ENCODE measurements around the gene TBC1D1.

The TBC1D1 gene

GRCh38 chr4:37892641-37893040 lies 1.8 kb downstream of the TBC1D1 start:
- peak; percentile 58 for DNase-seq (ENCODE audit: extremely low read depth, insufficient read length)
- Histone ChIP-seq H3K4me3 (replicated peaks; ENCODE audit: low read depth, low read length) (peak overlapping the region; percentile 71), H3K36me3 (ENCODE audit: control insufficient read depth, insufficient read depth, low read length) (no peaks in the 10 kb centered on the region), H3K27me3 (replicated peaks; ENCODE audit: control insufficient read depth, insufficient read depth, low read length) (no peaks in the 10 kb centered on the region)
- TF ChIP-seq CTCF (IDR thresholded peaks at IDR 0.05; ENCODE audit: insufficient read depth, low read length, poor library complexity, severe bottlenecking): no peak

GRCh38 chr4:37893164-37893563 lies 2.3 kb downstream of the TBC1D1 start:
- DNase-seq (ENCODE audit: extremely low read depth, insufficient read length): no peak
- no peaks in the 10 kb centered on the region for H3K27me3 ChIP-seq (replicated peaks; ENCODE audit: control insufficient read depth, insufficient read depth, low read length)
- no peak for TF ChIP-seq CTCF (IDR thresholded peaks at IDR 0.05; ENCODE audit: insufficient read depth, low read length, poor library complexity, severe bottlenecking)
- peak overlapping the region; percentile 71 for H3K4me3 ChIP-seq (replicated peaks; ENCODE audit: low read depth, low read length)
- H3K36me3 ChIP-seq (ENCODE audit: control insufficient read depth, insufficient read depth, low read length): no peaks in the 10 kb centered on the region

- Histone ChIP-seq H3K27me3 (replicated peaks; ENCODE audit: control insufficient read depth, insufficient read depth, low read length) (no peaks in the 10 kb centered on the region), H3K4me3 (replicated peaks; ENCODE audit: low read depth, low read length) (no peak overlapping the region), H3K36me3 (ENCODE audit: control insufficient read depth, insufficient read depth, low read length) (no peaks in the 10 kb centered on the region)
- DNase-seq (ENCODE audit: extremely low read depth, insufficient read length): no peak
- no peak for TF ChIP-seq CTCF (IDR thresholded peaks at IDR 0.05; ENCODE audit: insufficient read depth, low read length, poor library complexity, severe bottlenecking)
These were observed 4.4 kb downstream of the TBC1D1 start for GRCh38 chr4:37895271-37895670.

GRCh38 chr4:37896206-37896860 lies 5.4 kb downstream of the TBC1D1 start:
- no peaks in the 10 kb centered on the region for H3K27me3 ChIP-seq (replicated peaks; ENCODE audit: control insufficient read depth, insufficient read depth, low read length)
- no peaks in the 10 kb centered on the region for H3K36me3 ChIP-seq (ENCODE audit: control insufficient read depth, insufficient read depth, low read length)
- DNase-seq (ENCODE audit: extremely low read depth, insufficient read length): no peak
- no peak for TF ChIP-seq CTCF (IDR thresholded peaks at IDR 0.05; ENCODE audit: insufficient read depth, low read length, poor library complexity, severe bottlenecking)
- no peak overlapping the region for H3K4me3 ChIP-seq (replicated peaks; ENCODE audit: low read depth, low read length)

- Histone ChIP-seq H3K27me3 (replicated peaks; ENCODE audit: control insufficient read depth, insufficient read depth, low read length) (no peaks in the 10 kb centered on the region), H3K36me3 (ENCODE audit: control insufficient read depth, insufficient read depth, low read length) (peaks cover 2% of the 10 kb centered on the region), H3K4me3 (replicated peaks; ENCODE audit: low read depth, low read length) (no peak overlapping the region)
- no peak for DNase-seq (ENCODE audit: extremely low read depth, insufficient read length)
- TF ChIP-seq CTCF (IDR thresholded peaks at IDR 0.05; ENCODE audit: insufficient read depth, low read length, poor library complexity, severe bottlenecking): no peak
These were observed 11.3 kb downstream of the TBC1D1 start for GRCh38 chr4:37902212-37902611.
